ENCODE data around the gene NKAIN2.

Gene NKAIN2

DNA sequence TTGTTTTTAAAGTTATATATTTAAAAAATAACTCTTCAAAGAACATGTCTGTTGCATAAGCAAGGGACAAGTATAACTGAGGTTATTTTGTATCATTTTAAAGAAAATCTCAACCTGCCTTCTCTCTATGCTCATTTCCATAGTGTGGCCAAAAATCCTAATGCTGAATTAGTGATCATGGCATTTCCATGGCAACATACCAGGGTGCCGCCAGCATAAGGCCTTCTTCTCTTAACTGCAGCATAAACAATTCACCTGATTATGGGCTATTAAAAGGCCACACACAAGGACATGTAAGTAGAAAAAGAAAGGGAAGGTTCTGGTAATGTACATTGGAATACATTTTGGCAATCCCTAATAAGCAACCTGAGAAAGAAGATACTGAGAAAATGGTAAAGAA lies 1063.5 kb downstream of the NKAIN2 start:
- no peak for ATAC-seq
- no peak for TF ChIP-seq RARB (CRISPR knock-in tag; IDR thresholded peaks at IDR 0.05)
- no peak for TF ChIP-seq SNAI2 (CRISPR knock-in tag; IDR thresholded peaks at IDR 0.05)
- no peak for TF ChIP-seq ZNF70 (CRISPR knock-in tag; IDR thresholded peaks at IDR 0.05)
- no peak for TF ChIP-seq PPARA (CRISPR knock-in tag; IDR thresholded peaks at IDR 0.05; ENCODE audit: borderline replicate concordance)
- no peak for TF ChIP-seq ESRRG (CRISPR knock-in tag; IDR thresholded peaks at IDR 0.05)
- no peak for TF ChIP-seq TOX (CRISPR knock-in tag; IDR thresholded peaks at IDR 0.05; ENCODE audit: borderline replicate concordance)
- TF ChIP-seq, protein P1, sequence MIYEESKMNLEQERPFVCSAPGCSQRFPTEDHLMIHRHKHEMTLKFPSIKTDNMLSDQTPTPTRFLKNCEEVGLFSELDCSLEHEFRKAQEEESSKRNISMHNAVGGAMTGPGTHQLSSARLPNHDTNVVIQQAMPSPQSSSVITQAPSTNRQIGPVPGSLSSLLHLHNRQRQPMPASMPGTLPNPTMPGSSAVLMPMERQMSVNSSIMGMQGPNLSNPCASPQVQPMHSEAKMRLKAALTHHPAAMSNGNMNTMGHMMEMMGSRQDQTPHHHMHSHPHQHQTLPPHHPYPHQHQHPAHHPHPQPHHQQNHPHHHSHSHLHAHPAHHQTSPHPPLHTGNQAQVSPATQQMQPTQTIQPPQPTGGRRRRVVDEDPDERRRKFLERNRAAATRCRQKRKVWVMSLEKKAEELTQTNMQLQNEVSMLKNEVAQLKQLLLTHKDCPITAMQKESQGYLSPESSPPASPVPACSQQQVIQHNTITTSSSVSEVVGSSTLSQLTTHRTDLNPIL (CRISPR knock-in tag; IDR thresholded peaks at IDR 0.05; ENCODE audit: low read depth) = no peak
- TF ChIP-seq ZNF8 (CRISPR knock-in tag; IDR thresholded peaks at IDR 0.05) = no peak
- no peak for TF ChIP-seq ZC3H10 (CRISPR knock-in tag; IDR thresholded peaks at IDR 0.05)
- TF ChIP-seq, protein P2, sequence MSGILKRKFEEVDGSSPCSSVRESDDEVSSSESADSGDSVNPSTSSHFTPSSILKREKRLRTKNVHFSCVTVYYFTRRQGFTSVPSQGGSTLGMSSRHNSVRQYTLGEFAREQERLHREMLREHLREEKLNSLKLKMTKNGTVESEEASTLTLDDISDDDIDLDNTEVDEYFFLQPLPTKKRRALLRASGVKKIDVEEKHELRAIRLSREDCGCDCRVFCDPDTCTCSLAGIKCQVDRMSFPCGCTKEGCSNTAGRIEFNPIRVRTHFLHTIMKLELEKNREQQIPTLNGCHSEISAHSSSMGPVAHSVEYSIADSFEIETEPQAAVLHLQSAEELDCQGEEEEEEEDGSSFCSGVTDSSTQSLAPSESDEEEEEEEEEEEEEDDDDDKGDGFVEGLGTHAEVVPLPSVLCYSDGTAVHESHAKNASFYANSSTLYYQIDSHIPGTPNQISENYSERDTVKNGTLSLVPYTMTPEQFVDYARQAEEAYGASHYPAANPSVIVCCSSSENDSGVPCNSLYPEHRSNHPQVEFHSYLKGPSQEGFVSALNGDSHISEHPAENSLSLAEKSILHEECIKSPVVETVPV (CRISPR knock-in tag; IDR thresholded peaks at IDR 0.05) = no peak
- TF ChIP-seq, protein P3, sequence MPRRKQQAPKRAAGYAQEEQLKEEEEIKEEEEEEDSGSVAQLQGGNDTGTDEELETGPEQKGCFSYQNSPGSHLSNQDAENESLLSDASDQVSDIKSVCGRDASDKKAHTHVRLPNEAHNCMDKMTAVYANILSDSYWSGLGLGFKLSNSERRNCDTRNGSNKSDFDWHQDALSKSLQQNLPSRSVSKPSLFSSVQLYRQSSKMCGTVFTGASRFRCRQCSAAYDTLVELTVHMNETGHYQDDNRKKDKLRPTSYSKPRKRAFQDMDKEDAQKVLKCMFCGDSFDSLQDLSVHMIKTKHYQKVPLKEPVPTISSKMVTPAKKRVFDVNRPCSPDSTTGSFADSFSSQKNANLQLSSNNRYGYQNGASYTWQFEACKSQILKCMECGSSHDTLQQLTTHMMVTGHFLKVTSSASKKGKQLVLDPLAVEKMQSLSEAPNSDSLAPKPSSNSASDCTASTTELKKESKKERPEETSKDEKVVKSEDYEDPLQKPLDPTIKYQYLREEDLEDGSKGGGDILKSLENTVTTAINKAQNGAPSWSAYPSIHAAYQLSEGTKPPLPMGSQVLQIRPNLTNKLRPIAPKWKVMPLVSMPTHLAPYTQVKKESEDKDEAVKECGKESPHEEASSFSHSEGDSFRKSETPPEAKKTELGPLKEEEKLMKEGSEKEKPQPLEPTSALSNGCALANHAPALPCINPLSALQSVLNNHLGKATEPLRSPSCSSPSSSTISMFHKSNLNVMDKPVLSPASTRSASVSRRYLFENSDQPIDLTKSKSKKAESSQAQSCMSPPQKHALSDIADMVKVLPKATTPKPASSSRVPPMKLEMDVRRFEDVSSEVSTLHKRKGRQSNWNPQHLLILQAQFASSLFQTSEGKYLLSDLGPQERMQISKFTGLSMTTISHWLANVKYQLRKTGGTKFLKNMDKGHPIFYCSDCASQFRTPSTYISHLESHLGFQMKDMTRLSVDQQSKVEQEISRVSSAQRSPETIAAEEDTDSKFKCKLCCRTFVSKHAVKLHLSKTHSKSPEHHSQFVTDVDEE (CRISPR knock-in tag; IDR thresholded peaks at IDR 0.05) = no peak
- no peak for TF ChIP-seq ARNTL (CRISPR knock-in tag; IDR thresholded peaks at IDR 0.05; ENCODE audit: borderline replicate concordance, low read depth)

DNA sequence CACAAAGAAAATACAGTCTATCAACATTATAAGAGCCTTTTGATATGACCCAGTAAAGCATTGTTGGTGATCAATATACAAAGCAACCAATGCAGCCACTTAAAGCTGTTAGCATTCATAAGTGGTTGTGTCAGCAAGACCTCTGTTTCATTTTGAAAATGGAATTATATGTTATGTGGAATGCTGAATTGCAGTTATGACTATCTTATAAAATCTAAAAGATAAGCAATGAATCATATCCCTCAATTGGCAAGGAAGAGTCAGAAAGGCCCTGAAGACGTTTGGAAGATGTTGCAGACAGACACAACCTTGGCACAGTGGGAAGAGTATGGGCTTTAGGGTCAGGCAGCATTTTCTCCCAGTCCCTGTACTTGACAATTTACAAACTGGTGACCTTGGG lies 1064.8 kb downstream of the NKAIN2 start:
- TF ChIP-seq, protein P4, sequence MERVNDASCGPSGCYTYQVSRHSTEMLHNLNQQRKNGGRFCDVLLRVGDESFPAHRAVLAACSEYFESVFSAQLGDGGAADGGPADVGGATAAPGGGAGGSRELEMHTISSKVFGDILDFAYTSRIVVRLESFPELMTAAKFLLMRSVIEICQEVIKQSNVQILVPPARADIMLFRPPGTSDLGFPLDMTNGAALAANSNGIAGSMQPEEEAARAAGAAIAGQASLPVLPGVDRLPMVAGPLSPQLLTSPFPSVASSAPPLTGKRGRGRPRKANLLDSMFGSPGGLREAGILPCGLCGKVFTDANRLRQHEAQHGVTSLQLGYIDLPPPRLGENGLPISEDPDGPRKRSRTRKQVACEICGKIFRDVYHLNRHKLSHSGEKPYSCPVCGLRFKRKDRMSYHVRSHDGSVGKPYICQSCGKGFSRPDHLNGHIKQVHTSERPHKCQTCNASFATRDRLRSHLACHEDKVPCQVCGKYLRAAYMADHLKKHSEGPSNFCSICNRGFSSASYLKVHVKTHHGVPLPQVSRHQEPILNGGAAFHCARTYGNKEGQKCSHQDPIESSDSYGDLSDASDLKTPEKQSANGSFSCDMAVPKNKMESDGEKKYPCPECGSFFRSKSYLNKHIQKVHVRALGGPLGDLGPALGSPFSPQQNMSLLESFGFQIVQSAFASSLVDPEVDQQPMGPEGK (CRISPR knock-in tag; IDR thresholded peaks at IDR 0.05; ENCODE audit: borderline replicate concordance) = no peak
- TF ChIP-seq PPARA (CRISPR knock-in tag; IDR thresholded peaks at IDR 0.05; ENCODE audit: borderline replicate concordance) = no peak
- TF ChIP-seq, protein P2 (CRISPR knock-in tag; IDR thresholded peaks at IDR 0.05) = no peak
- no peak for TF ChIP-seq ZFP30 (CRISPR knock-in tag; IDR thresholded peaks at IDR 0.05)
- no peak for TF ChIP-seq TOX (CRISPR knock-in tag; IDR thresholded peaks at IDR 0.05; ENCODE audit: borderline replicate concordance)
- TF ChIP-seq ZNF70 (CRISPR knock-in tag; IDR thresholded peaks at IDR 0.05) = no peak
- TF ChIP-seq ZNF8 (CRISPR knock-in tag; IDR thresholded peaks at IDR 0.05) = no peak
- TF ChIP-seq SNAI2 (CRISPR knock-in tag; IDR thresholded peaks at IDR 0.05) = no peak
- no peak for ATAC-seq

DNA sequence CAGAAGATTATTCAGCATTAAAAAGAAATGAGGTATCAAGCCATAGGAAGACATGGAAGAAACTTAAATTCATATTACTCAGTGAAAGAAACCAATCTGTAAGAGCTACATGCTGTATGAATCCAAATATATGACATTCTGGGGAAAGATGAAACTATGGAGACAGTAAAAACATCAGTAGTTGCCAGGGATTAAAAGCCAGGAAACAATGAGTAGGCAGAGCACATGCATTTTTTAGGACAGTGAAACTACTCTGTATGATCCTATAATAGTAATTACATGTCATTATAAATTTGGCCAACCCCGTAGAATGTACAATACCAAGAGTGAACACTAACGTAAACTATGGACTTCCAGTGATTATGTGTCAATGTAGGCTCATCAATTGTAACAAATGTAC lies 1065.8 kb downstream of the NKAIN2 start:
- no peak for ATAC-seq
- no peak for TF ChIP-seq ARNTL (CRISPR knock-in tag; IDR thresholded peaks at IDR 0.05; ENCODE audit: borderline replicate concordance, low read depth)
- no peak for TF ChIP-seq BACH2 (CRISPR knock-in tag; IDR thresholded peaks at IDR 0.05; ENCODE audit: borderline replicate concordance)
- no peak for TF ChIP-seq ZNF70 (CRISPR knock-in tag; IDR thresholded peaks at IDR 0.05)
- no peak for TF ChIP-seq RARB (CRISPR knock-in tag; IDR thresholded peaks at IDR 0.05)
- no peak for TF ChIP-seq ZNF565 (CRISPR knock-in tag; conservative IDR thresholded peaks at IDR 0.05; ENCODE audit: low read depth)
- no peak for TF ChIP-seq GLIS3 (CRISPR knock-in tag; IDR thresholded peaks at IDR 0.05)
- no peak for TF ChIP-seq OSR1 (CRISPR knock-in tag; IDR thresholded peaks at IDR 0.05)
- TF ChIP-seq ISL1 (CRISPR knock-in tag; IDR thresholded peaks at IDR 0.05) = no peak
- TF ChIP-seq, protein P2 (CRISPR knock-in tag; IDR thresholded peaks at IDR 0.05) = no peak
- no peak for TF ChIP-seq SNAI2 (CRISPR knock-in tag; IDR thresholded peaks at IDR 0.05)
- TF ChIP-seq TCF4 (CRISPR knock-in tag; IDR thresholded peaks at IDR 0.05; ENCODE audit: borderline replicate concordance) = no peak
- TF ChIP-seq, protein P3 (CRISPR knock-in tag; IDR thresholded peaks at IDR 0.05) = no peak
